Body of pancreas (tissue), 4 donors: Measurements from ENCODE around the gene RIPK3.

Experiments used
- POLR2A ChIP-seq, 3 donors: fragments of 450-650 bp; IDR thresholded peaks; one replicate each; pipeline ENCODE4 v1.6.1; 2016; ENCODE audit warnings: antibody characterized with exemption in 3 of 3, mild to moderate bottlenecking in 2 of 3
- TF ChIP-seq, protein P1 (sequence below), 7 experiments: fragments of 450-650 bp in 4 of 7; fragments of 200-600 bp in 3 of 7; sonication (generic) in 3 of 7; IDR thresholded peaks; one replicate each; pipeline ENCODE4 v1.5.1; 2016 to 2019; ENCODE audit warnings: antibody characterized with exemption in 7 of 7

DNA sequence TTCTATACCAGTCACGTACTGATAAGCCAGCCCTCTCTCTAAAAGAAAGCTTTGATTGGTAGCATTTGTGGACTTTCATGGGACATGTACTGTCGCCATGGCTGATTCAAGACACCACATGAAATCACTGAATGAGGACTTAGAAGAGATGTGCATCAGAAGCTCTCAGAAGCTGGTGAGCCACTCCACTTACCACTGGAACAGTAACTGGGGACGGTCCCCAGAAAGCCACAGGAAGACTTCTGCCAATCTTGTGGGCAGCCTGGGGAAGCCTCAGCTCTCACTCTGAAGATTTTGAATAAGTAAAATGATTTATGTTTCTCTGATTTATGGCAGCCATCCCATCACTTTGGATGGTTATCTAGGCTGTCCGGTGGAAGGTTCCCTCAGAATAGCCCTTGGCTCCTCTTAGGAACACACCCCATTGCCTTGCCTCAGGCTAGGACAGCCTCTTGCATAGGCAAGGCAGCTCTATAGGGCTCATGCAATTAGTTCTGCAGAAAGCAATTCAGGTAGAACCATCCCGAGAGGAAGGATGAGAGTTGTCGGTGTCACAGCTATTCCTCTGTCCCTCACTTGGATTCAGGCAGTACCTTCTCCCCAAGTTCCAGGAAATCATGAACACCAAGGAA lies 50.0 kb downstream of the RIPK3 start:
- TF ChIP-seq, protein P1, sequence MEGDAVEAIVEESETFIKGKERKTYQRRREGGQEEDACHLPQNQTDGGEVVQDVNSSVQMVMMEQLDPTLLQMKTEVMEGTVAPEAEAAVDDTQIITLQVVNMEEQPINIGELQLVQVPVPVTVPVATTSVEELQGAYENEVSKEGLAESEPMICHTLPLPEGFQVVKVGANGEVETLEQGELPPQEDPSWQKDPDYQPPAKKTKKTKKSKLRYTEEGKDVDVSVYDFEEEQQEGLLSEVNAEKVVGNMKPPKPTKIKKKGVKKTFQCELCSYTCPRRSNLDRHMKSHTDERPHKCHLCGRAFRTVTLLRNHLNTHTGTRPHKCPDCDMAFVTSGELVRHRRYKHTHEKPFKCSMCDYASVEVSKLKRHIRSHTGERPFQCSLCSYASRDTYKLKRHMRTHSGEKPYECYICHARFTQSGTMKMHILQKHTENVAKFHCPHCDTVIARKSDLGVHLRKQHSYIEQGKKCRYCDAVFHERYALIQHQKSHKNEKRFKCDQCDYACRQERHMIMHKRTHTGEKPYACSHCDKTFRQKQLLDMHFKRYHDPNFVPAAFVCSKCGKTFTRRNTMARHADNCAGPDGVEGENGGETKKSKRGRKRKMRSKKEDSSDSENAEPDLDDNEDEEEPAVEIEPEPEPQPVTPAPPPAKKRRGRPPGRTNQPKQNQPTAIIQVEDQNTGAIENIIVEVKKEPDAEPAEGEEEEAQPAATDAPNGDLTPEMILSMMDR (IDR thresholded peaks at IDR 0.05): no peak
- no peak for TF ChIP-seq POLR2A (IDR thresholded peaks at IDR 0.05)
